Esophagus squamous epithelium (tissue), 5 donors: ENCODE data around the gene ELP4. TPM values are rescaled to one million over a fixed set of nuclear protein-coding genes. Genes with fewer than 3 reads are reported as not detected.
A peak's percentile ranks its signal among the peaks of the same experiment; 100 is the strongest.

ENCODE experiments used
- DNase-seq: peaks from one replicate; lab custom pipeline; 2025; lab: John Stamatoyannopoulos, UW
- H3K27ac ChIP-seq, 4 donors: fragments of 200-600 bp; sonication (generic); one replicate each; pipeline ENCODE4 v1.5.1; 2016 to 2019; ENCODE audit warnings: mild to moderate bottlenecking in 1 of 4
- H3K27me3 ChIP-seq, 4 donors: fragments of 200-600 bp; sonication (generic); 1 replicate in 3 of 4; 2 replicates in 1 of 4; pipeline versions ENCODE4 v1.5.1 to v1.6.0; 2017 to 2021; ENCODE audit warnings: antibody characterized with exemption in 1 of 4
- H3K36me3 ChIP-seq, 3 donors: fragments of 200-600 bp; sonication (generic); one replicate each; pipeline ENCODE4 v1.5.1; 2016 to 2019
- H3K4me1 ChIP-seq, 3 donors: fragments of 200-600 bp; sonication (generic); one replicate each; pipeline ENCODE4 v1.5.1; 2017 to 2019
- H3K4me3 ChIP-seq, 4 donors: fragments of 200-600 bp; sonication (generic); 1 replicate in 3 of 4; 2 replicates in 1 of 4; pipeline ENCODE4 v1.5.1; 2016 to 2019; ENCODE audit warnings: mild to moderate bottlenecking in 2 of 4, moderate library complexity in 1 of 4
- H3K9me3 ChIP-seq, 3 donors: fragments of 200-600 bp; sonication (generic); one replicate each; pipeline ENCODE4 v1.5.1; 2016 to 2019
- POLR2A ChIP-seq, 4 donors: fragments of 450-650 bp; IDR thresholded peaks; one replicate each; pipeline ENCODE4 v1.6.1; 2017; ENCODE audit warnings: antibody characterized with exemption in 4 of 4, mild to moderate bottlenecking in 4 of 4, moderate library complexity in 3 of 4
- WGBS, 2 donors: methylation state at CpG; one replicate each; pipeline ENCODE4 v1.1.5; 2018; 5-methylcytosine and 5-hydroxymethylcytosine counted together
- intact Hi-C: fragments of 100-400 bp; cut with DNase I; formaldehyde crosslinking; loops from one replicate; pipeline ENCODE4 v1.15.0; 2022
- total RNA-seq, 4 donors: library from RNA; depleted of rRNA; stranded (reverse); fragments of >200 nt; gene quantifications; one replicate each; pipeline ENCODE4 v1.1.0, GENCODE V29; 2016
- TF ChIP-seq, protein P1 (sequence below), 6 experiments: fragments of 450-650 bp in 4 of 6; fragments of 200-600 bp in 2 of 6; sonication (generic) in 2 of 6; IDR thresholded peaks; one replicate each; pipeline ENCODE4 v1.5.1; 2016 to 2019; ENCODE audit warnings: antibody characterized with exemption in 6 of 6, mild to moderate bottlenecking in 4 of 6, moderate library complexity in 4 of 6
- donor health status: DM: yes; HTN: yes; CAD: no.

ELP4 gene, protein sequence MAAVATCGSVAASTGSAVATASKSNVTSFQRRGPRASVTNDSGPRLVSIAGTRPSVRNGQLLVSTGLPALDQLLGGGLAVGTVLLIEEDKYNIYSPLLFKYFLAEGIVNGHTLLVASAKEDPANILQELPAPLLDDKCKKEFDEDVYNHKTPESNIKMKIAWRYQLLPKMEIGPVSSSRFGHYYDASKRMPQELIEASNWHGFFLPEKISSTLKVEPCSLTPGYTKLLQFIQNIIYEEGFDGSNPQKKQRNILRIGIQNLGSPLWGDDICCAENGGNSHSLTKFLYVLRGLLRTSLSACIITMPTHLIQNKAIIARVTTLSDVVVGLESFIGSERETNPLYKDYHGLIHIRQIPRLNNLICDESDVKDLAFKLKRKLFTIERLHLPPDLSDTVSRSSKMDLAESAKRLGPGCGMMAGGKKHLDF
- total RNA-seq, result 10 to 100 TPM; 15.7 to 24.6 (median 23.9) TPM

DNA sequence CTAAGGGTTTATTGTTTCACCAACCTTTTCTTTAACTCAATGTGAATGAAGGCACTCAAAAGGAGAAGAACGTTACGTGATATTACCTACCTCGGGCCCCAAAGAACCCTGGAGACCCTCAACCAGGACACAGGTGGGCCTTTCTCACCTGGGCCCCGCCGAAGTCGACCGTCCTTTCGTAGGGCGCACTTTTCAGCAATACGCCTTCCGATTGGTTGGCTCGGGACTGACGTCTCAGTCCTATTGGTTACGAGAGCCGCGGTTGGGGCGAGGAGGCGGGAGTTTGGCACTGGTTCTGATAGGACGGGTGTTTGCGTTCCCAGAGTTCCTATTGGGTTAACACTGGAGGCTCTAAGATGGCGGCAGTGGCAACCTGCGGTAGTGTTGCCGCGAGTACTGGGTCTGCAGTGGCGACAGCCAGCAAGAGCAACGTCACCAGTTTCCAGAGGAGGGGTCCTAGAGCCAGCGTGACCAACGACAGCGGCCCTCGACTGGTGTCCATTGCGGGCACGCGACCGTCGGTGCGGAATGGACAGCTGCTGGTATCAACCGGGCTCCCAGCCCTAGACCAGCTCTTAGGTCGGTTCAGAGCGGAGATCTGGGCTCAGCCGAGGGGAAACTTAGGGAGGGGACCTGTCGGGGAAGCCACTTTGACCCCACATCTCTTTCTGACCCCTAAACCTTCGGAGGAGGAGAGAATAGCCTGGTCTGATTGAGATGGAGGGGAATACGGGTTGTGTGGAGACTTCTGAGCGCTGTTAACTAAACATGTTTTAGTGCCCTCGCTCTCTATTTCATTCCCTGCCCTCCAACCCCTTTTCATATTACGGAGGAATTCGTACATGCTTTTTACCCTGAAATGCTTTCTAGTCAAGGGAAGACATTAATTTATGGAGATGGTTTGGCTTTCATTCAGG is at the start of gene ELP4, which contains the start of gene IMMP1L:
Gene ELP4 (plus strand): TSS at position 339 of the 917 bp plus-strand sequence. CDS start 18 bp downstream, at position 357.
Gene IMMP1L (minus strand): TSS at position 194 of the 917 bp plus-strand sequence. CDS start 46,346 bp downstream, outside the sequence.
- TF ChIP-seq, protein P1, sequence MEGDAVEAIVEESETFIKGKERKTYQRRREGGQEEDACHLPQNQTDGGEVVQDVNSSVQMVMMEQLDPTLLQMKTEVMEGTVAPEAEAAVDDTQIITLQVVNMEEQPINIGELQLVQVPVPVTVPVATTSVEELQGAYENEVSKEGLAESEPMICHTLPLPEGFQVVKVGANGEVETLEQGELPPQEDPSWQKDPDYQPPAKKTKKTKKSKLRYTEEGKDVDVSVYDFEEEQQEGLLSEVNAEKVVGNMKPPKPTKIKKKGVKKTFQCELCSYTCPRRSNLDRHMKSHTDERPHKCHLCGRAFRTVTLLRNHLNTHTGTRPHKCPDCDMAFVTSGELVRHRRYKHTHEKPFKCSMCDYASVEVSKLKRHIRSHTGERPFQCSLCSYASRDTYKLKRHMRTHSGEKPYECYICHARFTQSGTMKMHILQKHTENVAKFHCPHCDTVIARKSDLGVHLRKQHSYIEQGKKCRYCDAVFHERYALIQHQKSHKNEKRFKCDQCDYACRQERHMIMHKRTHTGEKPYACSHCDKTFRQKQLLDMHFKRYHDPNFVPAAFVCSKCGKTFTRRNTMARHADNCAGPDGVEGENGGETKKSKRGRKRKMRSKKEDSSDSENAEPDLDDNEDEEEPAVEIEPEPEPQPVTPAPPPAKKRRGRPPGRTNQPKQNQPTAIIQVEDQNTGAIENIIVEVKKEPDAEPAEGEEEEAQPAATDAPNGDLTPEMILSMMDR (IDR thresholded peaks at IDR 0.05), result no peak
- peak in 1 of 4 donors; percentile 66 for TF ChIP-seq POLR2A (IDR thresholded peaks at IDR 0.05)
- intact Hi-C loops, result no loop called here
- Histone ChIP-seq H3K27ac (peak within 1 kb of the TSS; percentile 84 to 89 (median 87)), H3K27me3 (no peaks in the 10 kb centered on the region), H3K4me1 (peaks cover 0 to 38% (median 10%) of the 10 kb centered on the region in 3 donors), H3K4me3 (peak within 1 kb of the TSS; percentile 85 to 94 (median 86)), H3K36me3 (no peaks in the 10 kb centered on the region), H3K9me3 (no peaks in the 10 kb centered on the region)
- 0 to 2% methylated on average over 17 to 20 of the region's 47 CpGs for WGBS, 2 donors
- peak; percentile 71 for DNase-seq

DNA sequence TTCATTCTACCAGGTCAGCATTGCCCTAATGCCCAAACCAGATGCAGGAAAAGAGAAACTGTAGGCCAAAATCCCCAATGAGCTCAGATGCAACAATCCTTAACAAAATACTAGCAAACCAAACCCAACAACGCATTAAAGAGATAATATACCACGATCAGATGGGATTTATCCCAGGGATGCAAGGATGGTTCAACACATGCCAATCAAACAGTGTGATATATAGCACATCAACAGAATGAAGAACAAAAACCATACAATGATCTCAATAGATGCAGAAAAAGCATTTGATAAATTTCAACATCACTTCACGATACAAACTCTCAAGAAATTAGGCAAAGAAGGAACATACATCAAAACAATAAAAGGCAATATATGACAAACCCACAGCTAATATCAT is 45.1 kb upstream of the ELP4 start:
- WGBS, 2 donors, result 94 to 96% methylated on average over 3 of the region's 3 CpGs
- Histone ChIP-seq H3K4me3 (no peak overlapping the region), H3K27me3 (no peaks in the 10 kb centered on the region), H3K27ac (no peak overlapping the region), H3K36me3 (peaks cover 0 to 10% (median 0%) of the 10 kb centered on the region in 3 donors), H3K4me1 (no peaks in the 10 kb centered on the region), H3K9me3 (peaks cover 0 to 7% (median 0%) of the 10 kb centered on the region in 3 donors)
- TF ChIP-seq POLR2A (IDR thresholded peaks at IDR 0.05), result no peak
- TF ChIP-seq, protein P1 (IDR thresholded peaks at IDR 0.05), result no peak
- no peak for DNase-seq
- intact Hi-C loops, result no loop called here

DNA sequence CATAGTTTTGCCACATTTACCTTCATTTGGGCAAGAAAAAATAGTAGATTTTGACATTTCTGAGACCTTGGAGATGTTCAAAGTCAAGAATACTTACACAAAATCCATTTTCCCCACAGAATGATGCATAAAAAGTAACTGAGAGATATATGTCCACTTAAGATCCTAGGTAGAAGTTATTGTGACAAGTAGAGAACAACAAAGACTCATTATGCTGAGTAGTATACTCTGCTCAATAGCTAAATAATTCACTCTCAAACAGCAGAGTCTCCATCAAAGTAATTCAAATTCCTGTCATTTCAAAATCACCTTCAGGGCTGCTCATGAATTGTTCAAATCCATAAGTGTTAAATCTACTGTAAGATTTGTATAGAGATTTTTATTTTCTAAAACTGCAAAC is 35.5 kb upstream of the ELP4 start:
- no peaks in the 10 kb centered on the region for H3K9me3 ChIP-seq
- no peak for DNase-seq
- H3K4me1 ChIP-seq, result no peaks in the 10 kb centered on the region
- no peak overlapping the region for H3K27ac ChIP-seq
- no peaks in the 10 kb centered on the region for H3K36me3 ChIP-seq
- no peak overlapping the region for H3K4me3 ChIP-seq
- no peak for TF ChIP-seq POLR2A (IDR thresholded peaks at IDR 0.05)
- TF ChIP-seq, protein P1 (IDR thresholded peaks at IDR 0.05), result no peak
- intact Hi-C loops, result no loop called here
- H3K27me3 ChIP-seq, result no peaks in the 10 kb centered on the region

DNA sequence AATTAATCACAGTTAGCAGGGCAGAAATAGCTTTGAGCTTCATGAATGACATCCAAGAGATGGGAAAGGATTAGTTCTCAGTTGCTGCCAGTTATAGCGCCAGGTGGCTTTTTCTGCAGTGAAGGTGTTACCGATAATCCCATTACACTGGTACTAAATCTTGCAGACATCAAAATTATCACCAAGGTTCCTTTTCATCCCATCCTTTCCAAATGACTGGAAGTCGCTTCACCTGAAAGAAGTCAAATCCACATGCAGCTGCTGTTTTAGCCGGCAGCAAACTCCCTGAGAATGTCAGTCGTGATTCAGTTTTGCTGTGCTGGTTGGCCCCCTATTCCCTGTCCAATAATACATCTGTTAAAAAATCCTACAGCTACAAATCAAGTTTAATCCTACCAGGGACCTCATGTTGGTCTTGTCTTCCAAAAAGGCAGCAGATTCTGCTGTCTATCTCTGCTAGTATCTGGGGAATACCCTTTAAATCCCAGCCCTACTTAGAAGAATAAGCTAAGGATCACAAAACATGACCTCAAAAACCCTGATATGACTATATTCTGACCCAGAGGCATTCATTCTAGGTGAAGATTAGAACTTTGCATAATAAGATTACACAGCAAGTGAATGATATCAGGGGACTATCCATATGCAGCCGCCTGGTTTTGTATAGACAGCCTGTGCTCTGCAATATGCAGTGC is 31.9 kb upstream of the ELP4 start:
- H3K9me3 ChIP-seq, result no peaks in the 10 kb centered on the region
- H3K4me1 ChIP-seq, result no peaks in the 10 kb centered on the region
- WGBS, 2 donors, result 92 to 96% methylated on average over 6 of the region's 6 CpGs
- no peak for DNase-seq
- H3K36me3 ChIP-seq, result no peaks in the 10 kb centered on the region
- intact Hi-C loops, result no loop called here
- H3K27ac ChIP-seq, result no peak overlapping the region
- TF ChIP-seq, protein P1 (IDR thresholded peaks at IDR 0.05), result no peak
- no peak for TF ChIP-seq POLR2A (IDR thresholded peaks at IDR 0.05)
- H3K27me3 ChIP-seq, result no peaks in the 10 kb centered on the region
- no peak overlapping the region for H3K4me3 ChIP-seq
